A673 (cell line): Measurements from ENCODE around the gene NCKAP1. TPM values are rescaled to one million over a fixed set of nuclear protein-coding genes. Genes with fewer than 3 reads are reported as not detected.
A peak's percentile ranks its signal among the peaks of the same experiment; 100 is the strongest.

Experiments
- BruUV-seq: library from RNA; stranded (reverse); fragments of 400-500 nt; replicated peaks from 2 replicates; lab custom pipeline; 2021; lab: Mats Ljungman, UMichigan
- CTCF ChIA-PET: fragments of 300-600 bp; sonication (Branson Sonifier 250); formaldehyde crosslinking; loops from one replicate; lab custom pipeline; 2022; ENCODE audit warnings: antibody characterized with exemption; lab: Charles Lee
- POLR2A ChIA-PET: fragments of 300-600 bp; sonication (Branson Sonifier 250); formaldehyde crosslinking; loops from one replicate; lab custom pipeline; 2022; ENCODE audit warnings: antibody characterized with exemption; ENCODE audit not compliant: low non-redundant PET; lab: Charles Lee
- DNase-seq: peaks from one replicate; pipeline ENCODE4 v3.0.0-alpha.2; 2015; ENCODE audit warnings: low spot score
- H3K27ac ChIP-seq: fragments of 200-600 bp; sonication (generic); 2 replicates; pipeline ENCODE4 v1.5.1; 2016; ENCODE audit warnings: mixed run types, low read depth, mild to moderate bottlenecking, mixed read lengths, antibody characterized with exemption, low read length; ENCODE audit not compliant: poor library complexity, severe bottlenecking
- H3K27me3 ChIP-seq: fragments of 200-600 bp; sonication (generic); replicated peaks from 2 replicates; pipeline ENCODE4 v1.6.1; 2017; ENCODE audit warnings: mixed run types, low read depth, mild to moderate bottlenecking, mixed read lengths, antibody characterized with exemption, low read length; ENCODE audit not compliant: insufficient read depth, poor library complexity
- H3K36me3 ChIP-seq: fragments of 200-600 bp; sonication (generic); 2 replicates; pipeline ENCODE4 v1.6.1; 2016; ENCODE audit warnings: mixed run types, mild to moderate bottlenecking, mixed read lengths, antibody characterized with exemption, low read length; ENCODE audit not compliant: insufficient read depth, poor library complexity, severe bottlenecking
- H3K4me1 ChIP-seq: fragments of 200-600 bp; sonication (generic); 2 replicates; pipeline ENCODE4 v1.6.1; 2017; ENCODE audit warnings: mixed run types, mild to moderate bottlenecking, mixed read lengths, antibody characterized with exemption, low read length; ENCODE audit not compliant: insufficient read depth, poor library complexity, severe bottlenecking
- H3K4me3 ChIP-seq: fragments of 200-600 bp; sonication (generic); 2 replicates; pipeline ENCODE4 v1.5.1; 2016; ENCODE audit warnings: low read depth, mixed run types, mild to moderate bottlenecking, mixed read lengths, low read length; ENCODE audit not compliant: poor library complexity, severe bottlenecking
- H3K9me3 ChIP-seq: fragments of 200-600 bp; sonication (generic); 2 replicates; pipeline ENCODE4 v1.6.1; 2016; ENCODE audit warnings: mixed run types, low read depth, mild to moderate bottlenecking, mixed read lengths, antibody characterized with exemption, low read length; ENCODE audit not compliant: poor library complexity, severe bottlenecking
- CTCF ChIP-seq: fragments of 300-800, 200-600 bp; sonication (generic); conservative IDR thresholded peaks from 2 replicates; pipeline ENCODE4 v1.5.1; 2017; ENCODE audit warnings: low read depth, mild to moderate bottlenecking, antibody characterized with exemption, low read length, moderate library complexity, mixed read lengths
- EZH2 ChIP-seq: fragments of 200-600 bp; sonication (generic); IDR thresholded peaks from 2 replicates; pipeline ENCODE4 v1.6.1; 2017; ENCODE audit warnings: borderline replicate concordance, low read depth, mild to moderate bottlenecking, mixed read lengths, antibody characterized with exemption, low read length; ENCODE audit not compliant: poor library complexity, severe bottlenecking
- intact Hi-C: fragments of 100-400 bp; cut with micrococcal nuclease; formaldehyde crosslinking; loops from one replicate; pipeline ENCODE4 v1.10.0; 2022; ENCODE audit not compliant: unreplicated experiment
- total RNA-seq: library from RNA; stranded (reverse); gene quantifications from 2 replicates; pipeline ENCODE4 v1.2.3, GENCODE V29; 2021

The NCKAP1 gene
- total RNA-seq, 1 experiment from 2014 or later, result 153 TPM

GRCh38 chr2:183033951-183034350 lies 4.3 kb downstream of the NCKAP1 start:
- peak overlapping the region; percentile 74 for H3K4me3 ChIP-seq
- H3K27ac ChIP-seq, result peak overlapping the region; percentile 94
- no TSS peak for BruUV-seq
- H3K9me3 ChIP-seq, result no peaks in the 10 kb centered on the region
- POLR2A ChIA-PET, result no interaction called here
- no peaks in the 10 kb centered on the region for H3K27me3 ChIP-seq
- intact Hi-C loops, result no loop called here
- TF ChIP-seq CTCF, result no peak
- TF ChIP-seq EZH2, result no peak
- DNase-seq, result no peak
- H3K36me3 ChIP-seq, result no peaks in the 10 kb centered on the region
- peaks cover 59% of the 10 kb centered on the region for H3K4me1 ChIP-seq
- CTCF ChIA-PET, result no interaction called here

- no peaks in the 10 kb centered on the region for H3K9me3 ChIP-seq
- peak; percentile 50 for DNase-seq
- peaks cover 59% of the 10 kb centered on the region for H3K4me1 ChIP-seq
- CTCF ChIA-PET, result no interaction called here
- intact Hi-C loops, result no loop called here
- H3K27me3 ChIP-seq, result no peaks in the 10 kb centered on the region
- no peak for TF ChIP-seq EZH2
- no peak for TF ChIP-seq CTCF
- peak overlapping the region; percentile 94 for H3K27ac ChIP-seq
- POLR2A ChIA-PET, result interaction anchor here (0.7 kb wide), 1 partner anchor 313 kb away, joined by 4 read pairs; no protein-coding TSS in a partner anchor
- H3K36me3 ChIP-seq, result no peaks in the 10 kb centered on the region
- no TSS peak for BruUV-seq
- H3K4me3 ChIP-seq, result no peak overlapping the region
Observed at GRCh38 chr2:183031911-183032794, 6.1 kb downstream of the NCKAP1 start.

GRCh38 chr2:183029219-183029618 lies 9.0 kb downstream of the NCKAP1 start:
- ChIA-PET POLR2A (interaction anchor here (0.6 kb wide), 1 partner anchor 186 kb away, joined by 3 read pairs; no protein-coding TSS in a partner anchor), CTCF (no interaction called here)
- Histone ChIP-seq H3K27me3 (no peaks in the 10 kb centered on the region), H3K4me1 (peaks cover 64% of the 10 kb centered on the region), H3K27ac (peak overlapping the region; percentile 14), H3K9me3 (no peaks in the 10 kb centered on the region), H3K4me3 (no peak overlapping the region), H3K36me3 (no peaks in the 10 kb centered on the region)
- DNase-seq, result no peak
- intact Hi-C loops, result no loop called here
- no TSS peak for BruUV-seq
- no peak for TF ChIP-seq CTCF
